C1 segment of cervical spinal cord (tissue), 14 donors: ENCODE data around the gene TBCCD1.
A peak's percentile ranks its signal among the peaks of the same experiment; 100 is the strongest.

Experiments
- DNase-seq, 14 donors: peaks; one replicate each; lab custom pipeline; 2025; lab: John Stamatoyannopoulos, UW

The TBCCD1 gene

GRCh38 chr3:186567072-186567921 is at the start of gene TBCCD1:
TSS of gene TBCCD1 (minus strand) at chr3:186567339. CDS start at chr3:186564329, 3,010 bp downstream.
- peak; percentile 9 to 94 (median 88) for DNase-seq

- no peak for DNase-seq
Measured at GRCh38 chr3:186616299-186616617, 49.1 kb upstream of the TBCCD1 start.

GRCh38 chr3:186614597-186615483 is 47.7 kb upstream of the TBCCD1 start:
- peak in 13 of 14 donors; percentile 1 to 74 (median 47) for DNase-seq

GRCh38 chr3:186614266-186614596 is 47.1 kb upstream of the TBCCD1 start:
- no peak for DNase-seq

- DNase-seq, result no peak
Measured at GRCh38 chr3:186613637-186614265, 46.6 kb upstream of the TBCCD1 start.

- no peak for DNase-seq
Measured at GRCh38 chr3:186612721-186613636, 45.8 kb upstream of the TBCCD1 start, which contains the start of gene AHSG. TSS of gene AHSG (plus strand) at chr3:186613060. CDS start at chr3:186613142, 82 bp downstream.

- DNase-seq, result no peak
Measured at GRCh38 chr3:186612065-186612464, 44.9 kb upstream of the TBCCD1 start.

- DNase-seq, result no peak
Measured at GRCh38 chr3:186609247-186609868, 42.2 kb upstream of the TBCCD1 start.

- no peak for DNase-seq
Measured at GRCh38 chr3:186608624-186609215, 41.6 kb upstream of the TBCCD1 start.

- no peak for DNase-seq
Measured at GRCh38 chr3:186605561-186606545, 38.7 kb upstream of the TBCCD1 start.

GRCh38 chr3:186605078-186605477 is 37.9 kb upstream of the TBCCD1 start:
- DNase-seq, result no peak

- no peak for DNase-seq
Measured at GRCh38 chr3:186603159-186603558, 36.0 kb upstream of the TBCCD1 start.

- DNase-seq, result no peak
Measured at GRCh38 chr3:186600896-186601295, 33.8 kb upstream of the TBCCD1 start.

GRCh38 chr3:186599785-186600166 is 32.6 kb upstream of the TBCCD1 start:
- DNase-seq, result no peak

GRCh38 chr3:186599142-186599784 is 32.1 kb upstream of the TBCCD1 start:
- no peak for DNase-seq

GRCh38 chr3:186598794-186599141 is 31.6 kb upstream of the TBCCD1 start:
- no peak for DNase-seq

GRCh38 chr3:186598108-186598784 is 31.1 kb upstream of the TBCCD1 start:
- DNase-seq, result no peak
